Hematopoietic multipotent progenitor cell treated with erythropoietin and hydrocortisone succinate and interleukin-3 and kit ligand, for 8 days (in vitro differentiated cells): ENCODE measurements around the gene IGSF3.

Experiments used
- DNase-seq: peaks from one replicate; pipeline ENCODE4 v3.0.0-alpha.2; 2015

Gene IGSF3

GRCh38 chr1:116667575-116668105 is at the start of gene IGSF3:
TSS of gene IGSF3 (minus strand) at chr1:116667733. CDS start at chr1:116666326, 1,407 bp downstream.
- peak; percentile 65 for DNase-seq

DNA sequence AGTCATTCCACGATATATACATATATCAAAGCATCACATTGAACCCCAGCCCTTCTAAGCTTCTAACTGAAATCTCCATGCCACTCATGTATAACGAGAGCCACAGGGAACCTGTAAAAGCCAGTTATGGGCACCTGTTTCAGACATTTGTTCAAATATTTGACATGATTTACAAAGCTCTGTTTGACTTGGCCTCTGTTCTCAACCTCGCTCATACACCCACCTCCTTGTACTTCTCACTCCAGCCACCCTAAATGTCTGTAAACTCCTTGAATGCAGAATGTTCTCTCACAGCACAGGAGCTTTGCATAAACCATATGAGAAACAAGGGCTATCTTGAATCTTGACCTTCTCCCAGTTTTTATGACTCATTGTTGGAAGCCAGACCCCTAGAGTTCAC is 49.8 kb upstream of the IGSF3 start:
- no peak for DNase-seq

DNA sequence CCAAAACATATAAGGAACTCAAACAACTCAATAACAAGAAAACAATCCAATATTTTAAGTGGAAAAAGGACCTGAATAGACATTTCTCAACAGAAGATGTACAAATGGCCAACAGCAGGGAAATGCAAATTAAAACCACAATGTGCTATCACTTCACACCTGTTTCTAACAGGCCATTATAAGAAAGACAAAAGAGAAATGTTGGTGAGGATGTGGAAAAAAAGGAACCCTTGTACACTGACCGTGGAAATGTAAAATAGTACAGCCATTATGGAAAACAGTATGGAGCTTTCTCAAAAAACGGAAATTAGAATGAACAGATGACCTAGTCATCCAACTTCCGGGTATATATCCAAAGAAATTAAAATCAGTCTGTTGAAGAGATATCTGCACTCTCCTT is 48.9 kb upstream of the IGSF3 start:
- no peak for DNase-seq

GRCh38 chr1:116713474-116713873 is 45.9 kb upstream of the IGSF3 start:
- no peak for DNase-seq

DNA sequence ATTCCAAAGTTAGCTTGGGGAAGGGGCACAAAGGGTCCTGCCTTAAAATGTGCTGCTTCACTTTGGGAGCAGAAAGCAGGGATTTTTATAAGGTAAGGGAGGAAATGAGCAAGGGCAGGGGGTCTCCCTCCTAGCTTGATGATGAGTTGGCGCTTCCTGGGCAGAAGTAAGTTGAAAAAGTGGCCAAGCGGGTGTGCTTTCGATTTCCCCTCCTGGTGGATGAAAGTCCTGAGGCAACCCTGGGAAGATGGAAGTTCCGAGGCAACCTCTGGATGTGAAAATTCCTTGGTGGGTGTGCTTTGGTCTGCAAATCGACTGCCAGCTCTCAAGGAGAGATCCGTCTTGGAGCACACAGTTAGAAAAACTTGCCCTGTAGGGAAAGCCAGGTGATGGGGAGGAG is 45.0 kb upstream of the IGSF3 start:
- DNase-seq, result no peak

DNA sequence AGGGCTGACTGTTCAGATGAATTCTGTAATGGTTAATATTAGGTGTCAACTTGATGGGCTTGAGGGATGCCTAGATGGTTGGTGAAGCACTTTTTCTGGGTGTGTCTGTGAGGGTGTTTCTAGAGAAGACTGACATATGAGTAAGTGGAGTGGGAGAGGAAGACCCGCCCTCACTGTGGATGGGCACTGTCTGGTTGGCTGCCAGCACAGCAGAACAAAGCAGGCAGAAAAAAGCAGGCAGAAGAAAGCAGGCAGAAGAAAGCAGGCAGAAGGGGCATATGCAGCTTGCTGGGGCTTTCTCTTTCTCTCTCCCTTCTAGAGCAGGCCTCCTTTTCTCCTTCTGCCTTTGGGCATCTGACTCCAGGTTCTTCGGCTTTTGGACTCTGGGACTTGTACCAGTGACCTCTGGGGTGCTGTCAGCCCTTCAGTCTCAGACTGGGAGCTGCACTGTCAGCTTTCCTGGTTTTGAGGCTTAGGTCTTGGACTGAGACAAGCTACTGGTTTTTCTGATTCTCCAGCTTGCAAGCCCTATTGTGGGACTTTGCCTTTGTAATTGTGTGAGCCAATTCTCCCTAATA is 43.8 kb upstream of the IGSF3 start:
- peak; percentile 75 for DNase-seq

DNA sequence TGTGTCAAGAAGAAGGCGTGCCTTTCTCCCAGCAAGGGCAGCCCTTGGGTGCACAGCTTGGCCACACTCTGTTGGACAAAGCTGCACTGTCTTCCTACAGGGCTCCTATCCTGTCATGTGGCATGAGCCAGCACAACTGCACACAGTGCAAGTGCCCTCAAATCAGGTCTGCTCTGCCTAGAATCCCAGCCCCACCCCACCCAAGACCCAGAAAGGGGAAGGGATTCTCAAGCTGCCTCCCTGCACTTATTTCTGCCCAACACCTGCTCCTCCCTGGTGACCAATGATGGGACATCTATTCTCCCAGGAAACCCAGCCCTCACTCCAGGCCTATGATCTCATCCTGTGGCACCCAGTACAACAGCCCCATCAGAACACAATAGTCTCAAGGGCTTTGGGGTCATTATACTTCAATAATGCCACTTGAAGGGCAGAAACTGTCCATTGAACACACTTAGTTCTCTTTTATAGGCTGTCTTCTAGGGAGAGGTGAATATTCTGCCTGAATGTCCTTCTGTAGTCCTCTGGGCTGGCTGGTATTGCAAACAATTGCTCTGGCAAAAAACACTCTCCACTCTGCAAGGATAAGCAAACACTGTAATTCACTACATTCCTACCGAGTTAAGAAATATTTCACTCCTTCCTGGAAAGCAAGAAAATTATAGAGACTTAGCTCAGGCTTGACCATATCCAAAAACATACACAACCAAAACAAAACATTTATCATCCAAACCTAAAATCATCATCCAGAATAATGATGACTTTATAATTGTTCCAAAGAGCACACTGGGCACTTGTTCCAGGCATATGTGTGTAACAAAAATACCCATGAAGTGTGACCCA is 43.1 kb upstream of the IGSF3 start:
- DNase-seq, result no peak

GRCh38 chr1:116709666-116710167 is 42.2 kb upstream of the IGSF3 start:
- DNase-seq, result no peak

DNA sequence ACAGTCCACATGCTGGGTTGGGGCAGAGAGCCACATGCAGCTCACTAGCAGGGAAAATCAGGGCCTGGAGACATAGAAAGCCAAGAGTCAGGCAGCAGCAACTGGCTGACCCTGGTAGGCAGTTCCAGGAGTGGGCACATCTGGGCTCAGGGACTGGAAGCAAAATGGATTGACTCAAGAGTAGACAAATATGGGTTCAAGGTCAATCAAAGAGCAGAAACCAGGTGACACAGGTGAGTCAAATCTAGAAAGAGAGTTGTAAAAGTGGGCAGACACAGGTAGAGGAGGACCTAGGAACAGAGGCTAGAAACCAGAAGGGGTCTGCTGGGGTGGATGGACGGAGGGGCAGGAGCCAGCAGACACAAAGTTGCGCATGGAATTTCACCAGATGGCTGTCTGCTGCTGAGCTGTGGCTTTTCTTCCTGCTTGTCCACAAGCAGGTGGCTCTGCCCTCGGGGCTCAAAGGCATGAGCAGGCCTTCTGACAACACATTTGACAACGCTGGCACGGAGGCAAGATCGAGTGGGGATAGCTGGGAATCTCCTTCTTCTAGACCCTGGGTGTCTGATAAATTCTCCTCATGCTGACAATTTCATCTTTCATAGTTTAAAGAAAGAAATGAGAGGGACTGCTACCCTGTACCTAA is 40.8 kb upstream of the IGSF3 start:
- no peak for DNase-seq

DNA sequence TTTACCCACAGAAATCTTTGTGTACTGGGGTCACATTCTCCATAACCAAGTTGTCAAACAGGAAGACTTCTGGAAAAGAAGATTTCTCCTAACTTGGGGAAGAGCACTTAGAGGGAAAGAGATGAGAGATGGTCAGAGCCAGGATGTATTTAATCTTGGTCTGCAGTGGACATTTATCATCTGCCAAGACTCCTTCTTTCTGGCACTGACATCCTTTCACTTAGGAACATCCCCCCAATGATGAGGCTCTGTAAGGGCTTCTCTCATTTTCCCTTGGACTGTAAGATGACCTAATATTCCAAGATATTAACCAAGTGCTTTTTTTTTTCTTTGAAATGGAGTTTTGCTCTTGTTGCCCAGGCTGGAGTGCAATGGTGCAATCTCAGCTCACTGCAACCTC is 39.3 kb upstream of the IGSF3 start:
- DNase-seq, result no peak

DNA sequence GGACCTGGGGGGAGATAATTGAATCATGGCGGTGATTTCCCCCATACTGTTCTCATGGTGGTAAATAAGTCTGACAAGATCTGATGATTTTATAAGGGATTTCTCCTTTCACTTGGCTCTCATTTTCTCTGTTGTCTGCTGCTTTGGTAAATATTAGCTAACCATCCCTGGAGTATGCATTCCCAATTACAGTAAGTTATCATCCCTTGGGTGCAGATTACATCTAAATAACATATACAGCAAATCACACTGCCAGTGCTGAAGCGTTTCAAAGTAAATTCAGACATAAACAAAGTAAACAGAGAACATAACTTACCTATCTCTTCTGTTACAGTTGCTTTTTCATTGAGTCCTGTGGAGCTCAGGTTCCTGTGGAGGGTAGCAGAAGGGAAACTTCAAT is 38.6 kb upstream of the IGSF3 start:
- DNase-seq, result no peak

GRCh38 chr1:116704278-116704677 is 36.7 kb upstream of the IGSF3 start:
- no peak for DNase-seq

DNA sequence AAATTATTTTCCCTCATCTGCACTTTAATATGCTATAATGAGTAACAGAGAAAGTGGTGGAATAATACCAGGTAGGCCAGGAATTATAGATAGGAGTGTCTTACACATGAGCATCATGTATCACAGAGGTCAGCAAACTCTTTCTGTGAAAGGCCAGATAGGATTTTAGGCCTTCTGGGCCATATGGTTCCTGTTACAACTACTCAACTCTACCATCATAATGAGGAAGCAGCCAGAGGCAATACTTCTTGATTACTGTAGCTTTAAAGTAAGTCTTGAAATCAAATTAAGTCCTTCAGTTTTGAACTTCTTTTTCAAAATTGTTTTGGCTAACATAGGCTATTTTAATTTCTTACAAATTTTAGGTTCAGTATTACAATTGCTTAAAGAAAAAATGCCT is 32.1 kb upstream of the IGSF3 start:
- DNase-seq, result no peak

DNA sequence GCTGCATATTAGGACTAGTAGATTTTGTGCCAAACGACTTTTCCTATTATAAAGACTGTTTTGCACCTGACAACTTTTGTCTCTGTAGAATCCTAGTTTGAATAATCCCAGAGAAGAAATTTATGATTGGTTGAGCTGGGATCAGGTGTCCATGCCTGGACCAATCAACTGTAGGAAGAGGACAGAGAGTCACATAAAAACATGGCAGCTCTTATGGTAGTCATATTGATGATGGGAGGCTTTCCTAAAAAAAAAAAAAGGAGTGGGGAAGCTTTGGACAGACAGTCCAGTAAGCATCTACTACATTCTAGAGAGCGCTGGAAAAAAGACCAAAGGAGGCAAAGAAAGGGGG is 30.7 kb upstream of the IGSF3 start:
- no peak for DNase-seq

DNA sequence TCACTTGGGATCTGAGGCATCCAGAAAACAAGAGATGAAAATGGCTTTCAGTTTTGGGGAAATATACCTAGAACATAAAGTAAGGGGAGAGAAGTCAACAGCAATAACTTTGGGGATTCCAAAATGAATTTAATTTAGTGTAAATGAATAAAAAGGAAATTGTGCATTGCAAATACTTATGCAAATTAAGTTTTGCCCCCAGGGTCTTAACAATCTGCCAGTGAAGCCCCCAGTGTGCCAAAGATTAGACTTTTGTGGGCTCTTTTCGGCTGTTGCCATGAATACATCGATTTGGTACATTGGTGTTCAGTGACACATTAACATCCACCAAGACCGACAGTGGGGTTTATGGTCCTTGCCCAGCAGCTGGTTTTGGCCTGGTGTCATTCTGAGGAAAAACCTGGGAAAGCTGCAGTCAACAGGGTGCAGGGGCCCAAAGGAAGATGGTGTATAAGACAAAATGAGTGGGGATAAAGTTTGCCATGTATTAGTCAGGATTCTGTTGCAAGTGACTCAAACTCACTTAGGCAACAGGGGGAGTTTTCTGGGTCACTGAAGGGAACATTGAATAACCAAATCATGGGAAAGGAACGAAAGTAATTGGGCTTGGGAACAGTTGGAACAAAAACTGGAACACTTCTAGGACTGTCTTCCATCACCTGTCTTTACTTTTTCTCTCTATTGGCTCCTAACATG is 30.2 kb upstream of the IGSF3 start:
- DNase-seq, result no peak

GRCh38 chr1:116694524-116694923 is 27.0 kb upstream of the IGSF3 start:
- DNase-seq, result no peak

- DNase-seq, result peak; percentile 71
These were observed 26.4 kb upstream of the IGSF3 start for GRCh38 chr1:116693759-116694480.

DNA sequence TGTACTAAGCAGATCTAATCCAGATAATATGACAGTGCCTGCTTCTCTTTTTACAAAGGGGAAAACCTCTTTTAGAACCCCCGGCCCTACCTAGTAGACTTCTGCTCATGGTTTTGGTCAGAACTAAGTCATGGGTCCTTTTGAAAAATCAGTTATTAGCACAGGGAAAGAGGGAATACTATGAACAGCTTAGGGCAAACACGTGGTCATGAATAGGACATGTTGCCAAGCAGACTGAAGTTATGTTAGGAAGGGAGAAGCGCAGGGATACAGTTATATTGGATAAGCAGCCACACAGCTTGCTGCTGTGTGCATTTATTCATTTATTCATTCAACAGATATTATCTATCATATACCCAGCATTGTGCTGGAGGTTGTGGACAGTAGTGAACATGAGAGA is 25.3 kb upstream of the IGSF3 start:
- DNase-seq, result no peak

DNA sequence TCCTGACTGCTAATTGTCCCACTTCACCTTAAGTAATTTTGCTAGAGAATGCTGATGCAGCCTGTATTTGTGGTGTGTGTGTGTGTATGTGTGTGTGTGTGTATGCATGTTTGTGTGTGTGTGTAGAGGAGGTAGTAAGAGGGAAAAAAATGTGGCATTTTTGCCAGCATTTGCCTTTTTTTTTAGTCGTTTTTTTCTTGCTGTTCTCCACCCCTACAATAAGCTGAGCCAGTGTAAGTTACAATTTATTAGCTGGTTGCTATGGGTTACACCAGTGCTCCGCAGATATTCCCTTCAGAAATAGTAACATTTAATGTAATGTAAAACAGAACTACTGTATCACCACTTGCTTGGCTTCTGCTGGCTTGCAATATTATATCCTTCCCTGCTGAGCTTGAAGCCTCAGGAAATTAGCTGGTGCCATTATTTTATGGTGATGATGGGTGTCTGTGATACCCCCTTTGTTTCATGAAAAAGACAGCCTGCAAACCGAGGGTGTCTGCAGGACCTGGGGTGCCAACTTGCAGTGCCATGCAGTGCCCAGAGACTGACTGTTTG is 23.4 kb upstream of the IGSF3 start:
- DNase-seq, result no peak

GRCh38 chr1:116690396-116690848 is 22.9 kb upstream of the IGSF3 start:
- no peak for DNase-seq

DNA sequence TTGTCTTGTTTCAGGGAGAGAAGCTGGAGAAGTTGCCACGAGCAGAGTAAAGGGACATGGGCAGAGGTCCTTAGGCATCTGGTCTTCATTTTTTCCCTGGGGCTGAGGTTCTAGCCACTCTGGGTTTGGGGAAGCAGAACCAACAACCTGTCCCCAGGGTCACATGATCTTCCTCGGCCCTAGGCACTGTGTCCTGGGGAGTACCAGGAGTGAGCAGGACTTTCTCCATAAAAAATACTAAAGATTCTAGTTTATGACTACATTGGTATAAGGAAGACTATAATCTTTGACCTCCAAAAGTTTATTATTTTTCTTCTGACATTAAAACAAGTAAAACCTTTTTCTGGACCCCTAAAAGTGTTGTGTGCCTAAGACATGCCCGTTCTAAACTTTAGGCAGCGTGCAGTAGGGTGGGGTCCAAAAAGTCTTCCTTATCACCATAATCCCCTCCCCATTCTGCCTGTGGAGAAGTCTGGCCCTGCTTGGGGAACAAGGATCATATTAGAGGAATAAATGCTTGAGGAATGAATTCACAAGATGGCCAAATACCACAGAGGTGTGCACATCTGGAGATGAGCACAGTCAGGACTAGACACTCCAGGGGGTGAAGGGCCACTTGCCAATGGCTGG is 19.3 kb upstream of the IGSF3 start:
- DNase-seq, result no peak

DNA sequence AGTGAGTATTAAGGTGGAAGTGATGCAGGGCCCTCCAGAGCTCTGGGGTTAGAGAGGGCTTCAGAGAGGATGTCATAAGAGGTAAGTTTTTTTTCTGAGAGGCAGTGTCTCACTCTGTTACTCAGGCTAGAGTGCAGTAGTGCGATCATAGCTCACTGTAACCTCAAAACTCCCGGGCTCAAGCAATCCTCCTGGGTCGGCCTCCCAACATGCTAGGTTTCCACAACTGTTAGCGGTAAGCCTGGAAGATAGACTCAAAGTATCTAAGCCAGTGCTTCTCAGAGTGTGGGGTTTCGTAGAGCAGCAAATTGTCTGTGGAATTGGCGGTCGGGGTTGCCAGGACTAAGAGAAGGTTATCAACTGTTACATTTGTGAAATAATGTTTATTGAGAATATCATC is 18.6 kb upstream of the IGSF3 start:
- DNase-seq, result no peak
